GM19452 (cell line): ENCODE measurements around the gene CTNNA3.

Experiments
- ATAC-seq: cut with Tn5 transposase; IDR thresholded peaks from one replicate; pipeline ENCODE4 v1.9.1; 2021; ENCODE audit not compliant: unreplicated experiment

Gene CTNNA3

DNA sequence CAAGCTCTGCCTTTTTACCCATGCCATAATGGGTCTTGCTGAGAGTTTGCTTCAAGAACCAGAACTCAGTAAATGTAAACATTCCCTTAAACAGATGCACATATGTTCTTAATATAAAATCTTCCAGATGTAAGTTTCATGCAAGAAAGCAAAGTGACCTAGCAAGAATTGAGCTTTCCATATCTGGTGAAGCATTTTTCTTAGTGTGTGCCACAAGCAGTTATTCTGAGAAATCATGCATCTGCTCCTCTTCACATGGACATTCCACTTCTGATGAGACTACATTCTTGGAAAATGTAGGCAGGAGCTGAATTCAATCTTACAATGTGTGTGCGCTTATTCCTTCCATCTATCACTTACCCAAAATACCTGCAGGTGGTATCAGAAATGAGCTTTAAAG is 997.9 kb downstream of the CTNNA3 start:
- no peak for ATAC-seq

DNA sequence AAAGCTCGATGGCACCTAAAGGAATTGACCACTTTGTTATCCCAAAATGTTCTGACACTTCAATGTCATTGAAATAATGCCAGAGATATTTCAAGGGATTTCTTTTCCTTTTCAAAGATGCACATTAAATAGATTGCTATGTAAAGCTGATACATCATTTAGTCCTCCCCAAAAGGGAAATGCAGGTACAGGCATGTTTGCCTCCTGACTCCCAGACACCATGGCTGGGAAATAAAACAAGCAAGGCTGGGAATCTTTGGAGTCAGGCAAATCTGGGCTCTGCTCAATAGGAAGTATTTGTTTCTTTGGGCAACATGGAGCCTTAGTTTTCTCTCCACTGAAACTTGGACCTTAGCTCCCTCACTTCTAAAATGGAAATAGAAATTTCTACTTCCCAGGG is 1000.9 kb downstream of the CTNNA3 start:
- no peak for ATAC-seq

DNA sequence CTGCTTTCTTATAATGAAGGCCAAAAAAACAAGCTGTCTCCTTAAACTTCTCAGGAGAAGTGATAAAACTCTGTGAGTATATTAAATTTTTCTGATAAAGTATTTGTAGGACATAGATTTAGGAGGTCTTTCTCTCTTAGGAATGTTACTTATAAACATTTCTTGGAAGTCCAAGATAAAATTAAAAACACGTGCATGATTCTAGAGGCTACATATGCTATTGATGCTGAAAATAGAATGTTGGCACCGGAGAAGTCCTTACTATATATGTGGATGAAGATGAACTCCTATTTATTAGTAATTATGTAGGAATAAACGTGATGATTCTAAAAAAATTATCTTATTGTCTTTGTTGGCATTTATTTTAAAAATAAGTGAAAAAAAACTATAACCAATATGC is 1011.4 kb downstream of the CTNNA3 start:
- ATAC-seq: no peak

DNA sequence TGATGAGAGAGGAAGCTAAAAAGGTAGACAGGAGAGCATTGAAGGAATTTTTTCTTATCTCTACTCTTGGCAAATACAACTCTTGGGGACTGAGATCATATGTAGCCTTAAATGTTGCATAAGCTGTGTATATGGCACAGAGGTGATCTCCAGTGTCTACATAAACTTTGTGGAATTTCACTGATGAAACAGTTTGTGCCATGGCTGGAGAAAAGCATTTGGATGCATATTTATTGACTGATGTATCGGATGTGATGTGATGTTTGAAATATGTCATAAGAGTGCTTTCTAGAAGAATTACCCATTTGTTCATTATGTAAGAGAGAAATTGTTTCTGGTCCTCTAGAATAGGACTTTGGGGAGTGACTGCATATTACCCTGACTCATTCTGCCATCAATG is 1015.1 kb downstream of the CTNNA3 start:
- ATAC-seq: no peak

DNA sequence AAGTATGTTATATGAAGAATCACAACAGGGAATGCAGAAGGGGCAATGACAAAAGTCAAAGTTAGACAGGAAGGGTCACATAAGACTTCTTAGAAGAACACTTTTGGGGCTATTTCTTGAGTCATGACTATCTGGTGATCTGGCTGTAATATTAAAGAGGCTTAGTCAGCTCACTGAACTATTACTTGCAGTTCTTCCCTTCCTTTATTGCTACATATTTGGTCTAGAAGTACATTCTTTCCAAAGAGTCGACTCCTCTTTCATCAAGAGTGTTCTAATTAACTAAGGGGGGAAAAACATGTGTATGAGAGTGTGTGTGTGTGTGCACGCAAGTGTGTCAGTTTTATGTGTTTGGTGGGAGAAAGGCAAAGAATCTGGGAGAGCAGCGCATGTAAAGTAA is 1017.5 kb downstream of the CTNNA3 start:
- ATAC-seq: no peak

GRCh38 chr10:66673071-66673470 is 1022.9 kb downstream of the CTNNA3 start:
- ATAC-seq: no peak

DNA sequence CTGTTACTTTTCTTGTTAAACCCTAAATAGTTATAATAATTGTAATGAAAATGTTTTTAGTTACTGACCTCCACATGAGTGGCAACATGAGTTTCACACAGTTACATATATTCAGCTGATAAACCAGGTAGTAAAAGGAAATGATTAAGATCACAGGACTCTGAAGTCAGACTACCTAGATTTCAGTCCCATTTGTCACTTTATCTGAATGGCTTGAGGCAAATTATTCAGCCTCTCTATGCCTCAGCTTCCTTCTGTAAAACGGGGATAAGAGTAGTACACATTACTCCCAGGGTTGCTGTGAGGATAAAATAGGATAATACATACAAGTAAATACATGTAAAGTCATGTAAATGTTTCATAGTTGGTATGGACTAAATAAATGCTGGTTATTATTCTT is 1024.4 kb downstream of the CTNNA3 start:
- ATAC-seq: no peak

DNA sequence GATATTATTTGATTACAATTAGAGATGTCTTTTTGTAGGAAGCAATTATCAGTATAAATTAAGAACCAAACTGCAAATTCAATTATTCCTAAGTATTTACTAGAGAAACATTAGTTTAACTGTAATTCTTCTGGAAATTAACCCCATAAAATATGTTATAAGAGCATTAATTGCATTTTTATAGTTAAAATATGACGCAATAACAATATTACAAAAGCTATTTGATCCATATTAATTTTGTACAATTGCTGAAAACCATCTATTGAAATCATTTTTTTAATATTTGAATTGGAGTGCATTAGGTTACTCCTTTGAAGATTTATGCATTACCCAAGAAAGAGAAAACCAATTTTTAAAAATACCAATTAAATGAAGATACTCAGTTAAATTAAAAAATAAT is 1024.9 kb downstream of the CTNNA3 start:
- no peak for ATAC-seq

- ATAC-seq: no peak
Observed at GRCh38 chr10:66656499-66656898, 1039.5 kb downstream of the CTNNA3 start.

- ATAC-seq: no peak
Observed at GRCh38 chr10:66654861-66655260, 1041.1 kb downstream of the CTNNA3 start.

DNA sequence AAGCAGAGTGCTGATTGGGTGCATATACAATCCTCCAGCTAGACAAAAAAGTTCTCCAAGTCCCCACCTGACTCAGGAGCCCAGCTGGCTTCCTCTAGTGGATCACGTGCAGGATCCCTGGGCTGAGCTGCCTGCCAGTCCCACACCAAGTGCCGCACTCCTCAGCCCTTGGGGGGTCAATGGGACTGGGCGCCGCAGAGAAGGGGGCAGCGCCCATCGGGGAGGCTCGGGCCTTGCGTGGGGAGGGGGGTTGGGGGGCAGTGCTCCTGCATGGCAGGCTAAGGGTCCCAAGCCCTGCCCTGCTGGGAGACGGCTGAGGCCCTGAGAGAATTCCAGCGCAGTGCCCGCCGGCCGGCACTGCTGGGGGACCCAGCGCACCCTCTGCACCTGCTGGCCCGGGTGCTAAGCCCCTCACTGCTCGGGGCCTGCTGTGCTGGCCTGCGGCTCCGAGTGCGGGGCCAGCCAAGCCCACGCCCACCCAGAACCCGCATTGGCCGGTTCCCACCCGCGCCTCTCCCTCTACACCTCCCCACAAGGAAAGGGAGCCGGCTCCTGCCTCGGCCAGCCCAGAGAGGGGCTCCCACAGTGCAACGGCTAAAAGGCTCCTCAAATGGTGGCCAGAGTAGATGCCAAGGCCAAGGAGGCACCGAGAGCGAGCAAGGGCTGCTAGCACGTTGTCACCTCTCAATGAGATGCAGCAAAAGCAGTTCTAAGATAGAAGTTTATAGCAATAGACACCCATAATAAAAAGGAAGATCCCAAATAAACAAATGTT is 1044.5 kb downstream of the CTNNA3 start:
- ATAC-seq: no peak

GRCh38 chr10:66649626-66650025 is 1046.4 kb downstream of the CTNNA3 start:
- ATAC-seq: no peak

DNA sequence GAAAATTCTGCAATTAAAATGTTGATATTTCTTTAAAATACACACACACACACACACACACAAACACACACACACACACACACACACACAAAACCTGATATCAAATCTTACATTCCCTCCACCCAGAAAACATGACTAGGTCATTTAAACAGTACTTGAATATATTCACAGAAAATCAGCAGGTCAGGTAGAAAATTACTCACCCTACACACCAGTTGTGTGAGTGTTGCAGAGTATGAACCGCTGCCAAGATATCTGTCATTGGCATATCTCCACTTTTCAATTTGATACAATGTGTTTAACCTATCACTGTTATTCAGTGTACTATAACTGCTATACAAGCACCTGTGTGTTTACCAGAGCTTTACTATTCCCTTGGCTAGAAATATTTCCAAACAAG is 1053.8 kb downstream of the CTNNA3 start:
- no peak for ATAC-seq

DNA sequence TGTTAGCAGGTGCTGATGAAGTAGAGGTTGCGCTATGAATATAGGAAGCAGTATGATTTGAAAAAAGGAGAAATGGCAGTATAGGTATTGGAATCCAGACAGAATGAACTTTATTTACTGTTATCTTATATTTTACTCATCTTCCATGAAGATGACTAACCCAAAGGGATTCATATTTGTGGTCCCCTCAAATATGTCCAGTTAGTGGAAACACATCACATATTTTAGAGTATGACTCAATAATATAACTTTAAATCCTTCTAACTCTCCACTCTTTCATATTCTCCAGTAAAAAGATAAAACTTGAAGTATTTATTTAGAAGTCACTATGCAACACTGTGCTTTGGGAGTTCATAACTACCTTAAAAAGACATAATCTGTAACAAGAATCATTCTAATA is 1056.6 kb downstream of the CTNNA3 start:
- ATAC-seq: no peak

- no peak for ATAC-seq
Observed at GRCh38 chr10:66637273-66638036, 1058.5 kb downstream of the CTNNA3 start.

- no peak for ATAC-seq
Observed at GRCh38 chr10:66629996-66630395, 1066.0 kb downstream of the CTNNA3 start.

DNA sequence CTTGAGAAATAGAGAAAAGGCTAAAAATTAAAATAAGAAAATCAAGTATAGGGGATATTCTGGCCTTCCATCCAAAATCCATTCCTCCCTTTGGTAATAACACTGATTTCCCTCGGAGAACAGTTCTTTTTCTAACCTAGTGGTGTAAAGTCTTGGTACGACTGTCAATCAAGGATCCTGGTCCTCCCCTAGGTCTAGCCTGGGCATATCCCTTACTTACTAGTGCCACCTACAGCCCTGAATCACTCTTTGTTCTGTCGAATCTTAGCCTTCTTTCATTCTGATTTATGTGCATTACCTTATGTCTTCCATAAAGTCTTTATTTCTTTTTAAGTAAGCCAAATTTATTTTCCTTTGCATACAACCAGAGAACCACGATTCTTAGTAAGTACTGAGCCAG is 1068.8 kb downstream of the CTNNA3 start:
- ATAC-seq: no peak

DNA sequence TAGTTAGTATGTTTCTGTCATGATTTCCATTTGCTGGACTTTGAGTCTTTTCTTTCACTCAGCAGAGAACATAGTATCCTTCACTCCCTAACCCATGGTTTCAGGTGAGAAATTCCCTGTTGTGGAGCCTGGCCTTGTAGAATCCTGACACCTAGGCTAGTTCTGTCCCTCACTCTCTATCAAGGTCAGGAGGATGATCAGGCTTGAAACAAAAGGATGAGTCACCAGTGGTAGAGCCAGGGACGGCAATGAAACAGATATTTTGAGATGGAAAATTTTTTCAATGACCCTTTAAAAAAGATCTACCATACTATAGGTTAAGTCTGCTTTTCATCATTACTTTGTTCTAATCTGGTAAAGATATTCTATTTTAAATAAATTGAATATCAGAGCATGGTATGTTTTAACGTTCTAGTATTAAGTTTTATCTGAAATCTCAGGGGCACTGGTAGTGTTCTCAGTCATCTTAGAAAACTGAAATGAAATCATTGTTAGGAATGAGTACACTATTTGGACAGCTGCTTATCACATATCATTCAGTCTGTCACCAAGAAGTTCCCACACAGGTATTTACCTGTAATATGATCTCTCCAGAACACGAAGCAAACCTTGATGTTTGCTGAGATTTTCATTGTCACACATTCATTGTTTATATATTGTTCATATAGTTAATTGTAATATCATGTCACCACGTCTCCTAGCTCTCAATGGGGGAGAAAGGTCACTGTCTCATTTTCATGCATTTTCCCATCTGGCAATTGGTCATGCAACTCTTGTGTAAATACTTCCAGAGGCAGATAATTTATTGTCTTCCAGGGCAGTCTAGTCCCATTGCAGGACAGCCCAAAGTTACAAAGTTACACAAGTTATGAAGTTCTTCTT is 1070.0 kb downstream of the CTNNA3 start:
- no peak for ATAC-seq

GRCh38 chr10:66622050-66622449 is 1073.9 kb downstream of the CTNNA3 start:
- ATAC-seq: no peak

GRCh38 chr10:66604195-66604594 is 1091.8 kb downstream of the CTNNA3 start:
- ATAC-seq: no peak

DNA sequence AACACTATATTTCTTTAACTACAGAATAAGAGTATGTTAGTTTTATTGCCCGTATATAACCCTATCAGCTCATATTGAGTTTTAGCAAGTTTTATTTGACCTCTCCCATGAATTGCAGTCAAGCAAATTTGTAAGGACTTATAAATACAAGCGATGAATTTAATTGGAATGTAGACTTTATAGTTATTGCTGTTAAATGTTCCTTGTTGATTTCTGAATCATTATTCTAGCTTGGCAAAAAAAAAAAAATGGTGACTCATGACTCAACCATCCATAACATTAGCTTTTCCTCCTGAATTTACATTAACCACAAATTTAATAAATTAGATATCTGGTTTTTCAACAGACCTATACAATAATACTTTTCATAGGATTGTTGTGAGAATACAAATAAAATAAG is 1104.1 kb downstream of the CTNNA3 start:
- no peak for ATAC-seq

DNA sequence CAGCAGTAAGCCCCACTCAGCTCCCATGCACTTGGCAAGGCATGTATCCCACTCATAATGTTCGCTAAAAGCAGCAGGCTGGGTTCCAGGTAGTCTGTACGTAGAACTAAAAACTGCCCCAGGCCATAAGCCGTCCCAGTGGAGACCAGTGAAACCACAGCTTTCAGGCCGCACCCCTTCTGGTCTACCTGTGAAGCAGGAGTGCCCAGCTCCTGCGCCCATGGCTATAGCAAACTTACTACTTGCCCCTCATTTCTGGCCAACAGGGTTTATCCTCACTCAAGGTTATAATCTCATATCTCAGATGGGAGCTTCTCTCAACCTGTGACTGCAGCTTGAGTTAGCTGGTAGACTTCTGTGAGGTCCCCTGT is 1108.3 kb downstream of the CTNNA3 start:
- no peak for ATAC-seq
